GM12878 (cell line): ENCODE data around the gene KCTD14. TPM values are rescaled to one million over a fixed set of nuclear protein-coding genes. Genes with fewer than 3 reads are reported as not detected.

Experiments
- GATAD2B ChIP-seq: fragments of 450-650 bp; conservative IDR thresholded peaks from 2 replicates; pipeline ENCODE4 v1.6.1; 2017; ENCODE audit warnings: low read depth, mild to moderate bottlenecking, moderate library complexity
- USF1 ChIP-seq: IDR thresholded peaks from 2 replicates; pipeline ENCODE4 v1.6.1; 2011; ENCODE audit warnings: borderline replicate concordance, low read depth, mild to moderate bottlenecking, moderate library complexity, mixed read lengths, low read length; ENCODE audit not compliant: insufficient read depth; ENCODE audit errors: extremely low read length
- ZBTB4 ChIP-seq: fragments of 450-650 bp; formaldehyde crosslinking; IDR thresholded peaks from 2 replicates; pipeline ENCODE4 v1.4.0; 2022; ENCODE audit warnings: mild to moderate bottlenecking, moderate library complexity
- ZNF217 ChIP-seq: fragments of 450-650 bp; IDR thresholded peaks from 2 replicates; pipeline ENCODE4 v1.6.1; 2017; ENCODE audit warnings: antibody characterized with exemption, mild to moderate bottlenecking
- ZNF24 ChIP-seq: fragments of 450-650 bp; IDR thresholded peaks from 2 replicates; pipeline ENCODE4 v1.6.1; 2017; ENCODE audit warnings: antibody characterized with exemption, mild to moderate bottlenecking
- polyA plus RNA-seq, 11 experiments: library from polyadenylated mRNA; depleted of rRNA in 4 of 11; unstranded in 6 of 11; stranded (reverse) in 5 of 11; fragments of >200 nt; fragmentation: Nextera tagmentation in 4 of 11; fragmentation: Illumina TruSeq in 1 of 11; extraction: Ambion mirVana in 4 of 11; extraction: Trizol in 1 of 11; gene quantifications; 1 replicate in 1 of 11; 2 replicates in 10 of 11; pipeline versions ENCODE4 v1.2.1 to v1.2.3, GENCODE V29; 2011 to 2016; ENCODE audit warnings: inconsistent platforms in 2 of 11, missing spikeins in 2 of 11, low read depth in 1 of 11
- total RNA-seq, 4 experiments: library from RNA; depleted of rRNA in 3 of 4; stranded (reverse); fragments of >200 nt in 3 of 4; fragmentation: Illumina TruSeq in 1 of 4; extraction: Trizol in 1 of 4; gene quantifications; 2 replicates each; pipeline versions ENCODE4 v1.2.1 to v1.2.3, GENCODE V29; 2013 to 2021
- TF ChIP-seq, protein P1 (sequence below): fragments of 450-650 bp; formaldehyde crosslinking; IDR thresholded peaks from 2 replicates; pipeline ENCODE4 v1.5.0; 2022; ENCODE audit warnings: mild to moderate bottlenecking, missing genetic modification characterization

Gene KCTD14
- total and polyA plus RNA-seq, 10 of the 15 experiments (the other 5 are each of a cell fraction or from before 2014, with no cell fraction given): 0.11 to 0.63 (median 0.48) TPM

GRCh38 chr11:78063440-78064181 lies 40.5 kb upstream of the KCTD14 start, which contains the start of gene THRSP (continued):
- no peak for TF ChIP-seq USF1
- TF ChIP-seq, protein P1, sequence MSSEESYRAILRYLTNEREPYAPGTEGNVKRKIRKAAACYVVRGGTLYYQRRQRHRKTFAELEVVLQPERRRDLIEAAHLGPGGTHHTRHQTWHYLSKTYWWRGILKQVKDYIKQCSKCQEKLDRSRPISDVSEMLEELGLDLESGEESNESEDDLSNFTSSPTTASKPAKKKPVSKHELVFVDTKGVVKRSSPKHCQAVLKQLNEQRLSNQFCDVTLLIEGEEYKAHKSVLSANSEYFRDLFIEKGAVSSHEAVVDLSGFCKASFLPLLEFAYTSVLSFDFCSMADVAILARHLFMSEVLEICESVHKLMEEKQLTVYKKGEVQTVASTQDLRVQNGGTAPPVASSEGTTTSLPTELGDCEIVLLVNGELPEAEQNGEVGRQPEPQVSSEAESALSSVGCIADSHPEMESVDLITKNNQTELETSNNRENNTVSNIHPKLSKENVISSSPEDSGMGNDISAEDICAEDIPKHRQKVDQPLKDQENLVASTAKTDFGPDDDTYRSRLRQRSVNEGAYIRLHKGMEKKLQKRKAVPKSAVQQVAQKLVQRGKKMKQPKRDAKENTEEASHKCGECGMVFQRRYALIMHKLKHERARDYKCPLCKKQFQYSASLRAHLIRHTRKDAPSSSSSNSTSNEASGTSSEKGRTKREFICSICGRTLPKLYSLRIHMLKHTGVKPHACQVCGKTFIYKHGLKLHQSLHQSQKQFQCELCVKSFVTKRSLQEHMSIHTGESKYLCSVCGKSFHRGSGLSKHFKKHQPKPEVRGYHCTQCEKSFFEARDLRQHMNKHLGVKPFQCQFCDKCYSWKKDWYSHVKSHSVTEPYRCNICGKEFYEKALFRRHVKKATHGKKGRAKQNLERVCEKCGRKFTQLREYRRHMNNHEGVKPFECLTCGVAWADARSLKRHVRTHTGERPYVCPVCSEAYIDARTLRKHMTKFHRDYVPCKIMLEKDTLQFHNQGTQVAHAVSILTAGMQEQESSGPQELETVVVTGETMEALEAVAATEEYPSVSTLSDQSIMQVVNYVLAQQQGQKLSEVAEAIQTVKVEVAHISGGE (CRISPR knock-in tag): no peak
- TF ChIP-seq ZNF24: no peak
- no peak for TF ChIP-seq GATAD2B
- no peak for TF ChIP-seq ZBTB4 (CRISPR knock-in tag)
- no peak for TF ChIP-seq ZNF217
- TF ChIP-seq, all 136 proteins: peak for 0
